Measurements from ENCODE around the gene PARD3. TPM values are rescaled to one million over a fixed set of nuclear protein-coding genes. Genes with fewer than 3 reads are reported as not detected.

The PARD3 gene
- total and polyA plus RNA-seq, 10 of the 15 experiments (the other 5 are each of a cell fraction or from before 2014, with no cell fraction given) = 2.6 to 43.1 (median 13.9) TPM

DNA sequence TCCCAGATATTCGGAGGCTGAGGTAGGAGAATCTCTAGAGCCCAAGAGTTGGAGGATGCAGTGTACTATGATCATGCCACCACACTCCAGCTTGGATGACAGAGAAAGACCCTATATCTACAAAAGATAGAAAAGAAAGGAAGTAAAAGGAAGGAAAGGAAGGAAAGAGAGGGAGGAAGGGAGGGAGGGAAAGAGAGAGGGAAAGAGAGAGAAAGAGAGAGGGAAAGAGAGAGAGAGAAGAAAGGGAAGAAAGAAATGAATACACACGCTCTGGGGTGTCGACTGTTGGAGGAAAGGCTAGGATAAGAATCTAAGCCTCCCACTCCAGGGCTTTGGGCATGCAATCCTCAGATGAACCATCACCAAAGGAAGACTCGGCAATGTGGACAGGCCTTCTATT lies 69.9 kb downstream of the PARD3 start:
- Histone ChIP-seq H3K4me1 (ENCODE audit: control insufficient read depth, insufficient read depth, low read length) (no peaks in the 10 kb centered on the region), H3K79me2 (ENCODE audit: control insufficient read depth, insufficient read depth, low read length) (no peaks in the 10 kb centered on the region), H3K4me2 (ENCODE audit: control insufficient read depth, insufficient read depth) (no peak overlapping the region), H3K27ac (ENCODE audit: control insufficient read depth, insufficient read depth) (no peak overlapping the region), H4K20me1 (ENCODE audit: control insufficient read depth, insufficient read depth) (no peaks in the 10 kb centered on the region), H3K36me3 (ENCODE audit: control insufficient read depth in 2 of 2, insufficient read depth in 2 of 2, low read length in 1 of 2) (no peaks in the 10 kb centered on the region), H3K27me3 (replicated peaks in 1 of 2; ENCODE audit: control insufficient read depth in 2 of 2, insufficient read depth in 2 of 2, low read length in 1 of 2) (peaks cover 0 to under 1% of the 10 kb centered on the region in 2 experiments; a peak in 3 of 4 replicates), H3K4me3 (no peak overlapping the region), H3K9ac (ENCODE audit: control insufficient read depth, insufficient read depth, low read length) (no peak overlapping the region), H3K9me3 (replicated peaks; ENCODE audit: control insufficient read depth, insufficient read depth, low read length) (no peaks in the 10 kb centered on the region), H2AFZ (ENCODE audit: control insufficient read depth, low read depth, low read length) (no peak overlapping the region)
- ChIA-PET SMC1A (ENCODE audit: uncharacterized antibody, unreplicated experiment) (interaction anchor here (0.6 to 4.5 kb wide), 4 partner anchors 9 to 41 kb away, joined by 3 to 25 read pairs (median 4); no protein-coding TSS in a partner anchor), POLR2A (no interaction called here), RAD21 (ENCODE audit: unreplicated experiment) (interaction anchor here (0.6 to 3.1 kb wide), 5 partner anchors 8 to 165 kb away, joined by 3 to 17 read pairs (median 3); no protein-coding TSS in a partner anchor), CTCF (interaction anchor here (0.6 to 6.9 kb wide), 3 partner anchors 13 to 82 kb away, joined by 3 to 32 read pairs (median 4); no protein-coding TSS in a partner anchor)
- intact Hi-C loops (cut with micrococcal nuclease; ENCODE audit: unreplicated experiment) = no loop called here
- no TSS peak for BruUV-seq (replicated peaks)
- in situ Hi-C loops (cut with MboI) = no loop called here
- DNase-seq (ENCODE audit: low read depth, low spot score) (no peak), ATAC-seq (no peak), FAIRE-seq (no peak)
- TF ChIP-seq CREB1 (IDR thresholded peaks at IDR 0.05; ENCODE audit: low read depth) (no peak), SREBF2 (IDR thresholded peaks at IDR 0.05; ENCODE audit: low read length) (no peak), SP1 (IDR thresholded peaks at IDR 0.05; ENCODE audit: low read depth, low read length) (no peak), TCF7 (IDR thresholded peaks at IDR 0.05; ENCODE audit: borderline replicate concordance) (no peak), MTA2 (IDR thresholded peaks at IDR 0.05; ENCODE audit: low read depth) (no peak), ETV6 (conservative IDR thresholded peaks at IDR 0.05 in 1 of 2, IDR thresholded peaks at IDR 0.05 in 1 of 2; ENCODE audit: borderline replicate concordance in 1 of 2, low read depth in 1 of 2) (no peak)
- TF ChIP-seq, protein P1, sequence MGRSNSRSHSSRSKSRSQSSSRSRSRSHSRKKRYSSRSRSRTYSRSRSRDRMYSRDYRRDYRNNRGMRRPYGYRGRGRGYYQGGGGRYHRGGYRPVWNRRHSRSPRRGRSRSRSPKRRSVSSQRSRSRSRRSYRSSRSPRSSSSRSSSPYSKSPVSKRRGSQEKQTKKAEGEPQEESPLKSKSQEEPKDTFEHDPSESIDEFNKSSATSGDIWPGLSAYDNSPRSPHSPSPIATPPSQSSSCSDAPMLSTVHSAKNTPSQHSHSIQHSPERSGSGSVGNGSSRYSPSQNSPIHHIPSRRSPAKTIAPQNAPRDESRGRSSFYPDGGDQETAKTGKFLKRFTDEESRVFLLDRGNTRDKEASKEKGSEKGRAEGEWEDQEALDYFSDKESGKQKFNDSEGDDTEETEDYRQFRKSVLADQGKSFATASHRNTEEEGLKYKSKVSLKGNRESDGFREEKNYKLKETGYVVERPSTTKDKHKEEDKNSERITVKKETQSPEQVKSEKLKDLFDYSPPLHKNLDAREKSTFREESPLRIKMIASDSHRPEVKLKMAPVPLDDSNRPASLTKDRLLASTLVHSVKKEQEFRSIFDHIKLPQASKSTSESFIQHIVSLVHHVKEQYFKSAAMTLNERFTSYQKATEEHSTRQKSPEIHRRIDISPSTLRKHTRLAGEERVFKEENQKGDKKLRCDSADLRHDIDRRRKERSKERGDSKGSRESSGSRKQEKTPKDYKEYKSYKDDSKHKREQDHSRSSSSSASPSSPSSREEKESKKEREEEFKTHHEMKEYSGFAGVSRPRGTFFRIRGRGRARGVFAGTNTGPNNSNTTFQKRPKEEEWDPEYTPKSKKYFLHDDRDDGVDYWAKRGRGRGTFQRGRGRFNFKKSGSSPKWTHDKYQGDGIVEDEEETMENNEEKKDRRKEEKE (IDR thresholded peaks at IDR 0.05) = no peak
- 47% methylated on average over 4 of the region's 4 CpGs for WGBS (ENCODE audit: insufficient coverage, insufficient replicate concordance, low lambda C conversion rate, missing lambda C conversion rate)

All from GM12878 (cell line).